ENCODE measurements around the gene MAP3K14.

DNA sequence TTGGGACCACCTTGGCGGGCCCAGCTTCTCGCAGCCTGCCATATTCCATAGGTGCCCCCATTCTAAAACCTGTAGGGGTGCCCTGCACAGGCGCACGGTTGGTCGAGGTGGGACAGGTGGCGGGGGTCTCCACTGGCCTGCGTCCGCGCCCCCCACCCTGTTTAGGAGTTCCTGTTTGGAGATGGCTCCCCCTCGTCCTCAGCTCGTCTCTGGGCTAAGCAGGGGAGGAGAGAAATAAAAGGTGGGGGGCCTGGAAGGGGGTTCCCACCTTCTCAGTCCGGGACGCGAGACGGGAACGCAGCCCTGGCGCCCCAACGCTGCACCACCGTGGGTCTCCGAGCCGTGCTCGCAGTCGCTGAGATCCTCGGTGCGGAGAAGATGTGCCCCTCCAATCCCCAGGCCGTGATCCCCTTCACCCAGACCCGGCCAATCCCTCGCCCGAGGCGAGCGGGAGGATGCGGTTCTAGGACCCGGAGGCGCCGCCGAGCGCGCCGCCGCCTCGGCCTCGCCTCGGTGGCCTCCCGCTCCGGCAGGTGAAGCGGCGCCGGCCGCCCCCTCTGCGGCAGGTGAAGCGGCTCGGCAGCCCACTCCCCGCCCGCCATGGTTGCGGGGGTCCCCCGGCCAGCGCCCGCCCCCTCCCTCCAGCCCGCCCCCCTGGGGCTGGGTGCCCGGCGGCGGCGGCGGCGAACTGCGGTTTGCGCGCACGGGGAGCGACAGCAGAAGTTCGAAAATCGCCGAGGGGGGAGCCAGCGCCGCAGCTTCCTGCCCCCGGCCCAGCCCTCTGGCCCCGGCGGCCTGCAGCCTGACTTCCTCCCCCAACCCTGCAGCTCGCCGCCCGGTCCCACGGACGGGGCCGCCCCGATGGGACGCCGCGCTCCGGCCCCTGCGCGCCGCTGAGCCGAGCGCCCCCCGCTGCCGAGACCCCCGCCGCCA lies 95.5 kb downstream of the MAP3K14 start, which contains the start of gene FMNL1:
- TF ChIP-seq, protein P1, sequence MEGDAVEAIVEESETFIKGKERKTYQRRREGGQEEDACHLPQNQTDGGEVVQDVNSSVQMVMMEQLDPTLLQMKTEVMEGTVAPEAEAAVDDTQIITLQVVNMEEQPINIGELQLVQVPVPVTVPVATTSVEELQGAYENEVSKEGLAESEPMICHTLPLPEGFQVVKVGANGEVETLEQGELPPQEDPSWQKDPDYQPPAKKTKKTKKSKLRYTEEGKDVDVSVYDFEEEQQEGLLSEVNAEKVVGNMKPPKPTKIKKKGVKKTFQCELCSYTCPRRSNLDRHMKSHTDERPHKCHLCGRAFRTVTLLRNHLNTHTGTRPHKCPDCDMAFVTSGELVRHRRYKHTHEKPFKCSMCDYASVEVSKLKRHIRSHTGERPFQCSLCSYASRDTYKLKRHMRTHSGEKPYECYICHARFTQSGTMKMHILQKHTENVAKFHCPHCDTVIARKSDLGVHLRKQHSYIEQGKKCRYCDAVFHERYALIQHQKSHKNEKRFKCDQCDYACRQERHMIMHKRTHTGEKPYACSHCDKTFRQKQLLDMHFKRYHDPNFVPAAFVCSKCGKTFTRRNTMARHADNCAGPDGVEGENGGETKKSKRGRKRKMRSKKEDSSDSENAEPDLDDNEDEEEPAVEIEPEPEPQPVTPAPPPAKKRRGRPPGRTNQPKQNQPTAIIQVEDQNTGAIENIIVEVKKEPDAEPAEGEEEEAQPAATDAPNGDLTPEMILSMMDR (conservative IDR thresholded peaks at IDR 0.05 in 1 of 2, IDR thresholded peaks at IDR 0.05 in 1 of 2; ENCODE audit: low read depth in 1 of 2, low read length in 2 of 2) = no peak
- peak; percentile 93 for TF ChIP-seq EZH2 (IDR thresholded peaks at IDR 0.05; ENCODE audit: low read length, missing control alignments)
